K562 (cell line): ENCODE measurements around the gene ANXA3. TPM values are rescaled to one million over a fixed set of nuclear protein-coding genes. Genes with fewer than 3 reads are reported as not detected.

Experiments used
- BRD4 ChIP-seq: fragments of 200-600 bp; sonication (generic); IDR thresholded peaks from 2 replicates; pipeline ENCODE4 v1.6.1; 2017; ENCODE audit warnings: inconsistent platforms
- C11orf30 ChIP-seq: fragments of 450-650 bp; IDR thresholded peaks from 2 replicates; pipeline ENCODE4 v1.6.1; 2016; ENCODE audit warnings: low read depth, mild to moderate bottlenecking
- CC2D1A ChIP-seq: fragments of 450-650 bp; IDR thresholded peaks from 2 replicates; pipeline ENCODE4 v1.6.1; 2017; ENCODE audit warnings: mild to moderate bottlenecking
- CHD4 ChIP-seq: fragments of 200-600 bp; sonication (generic); IDR thresholded peaks from 3 replicates; pipeline ENCODE4 v1.6.1; 2012; ENCODE audit warnings: low read depth, mild to moderate bottlenecking, mixed read lengths, low read length, inconsistent platforms; ENCODE audit not compliant: insufficient read depth, insufficient replicate concordance, poor library complexity, severe bottlenecking
- E4F1 ChIP-seq: fragments of 250-450 bp; sonication (Bioruptor Pico); IDR thresholded peaks from 2 replicates; pipeline ENCODE4 v1.5.0; 2021; ENCODE audit warnings: mild to moderate bottlenecking, borderline replicate concordance
- FOSL1 ChIP-seq: fragments of 200-800 bp; sonication (Bioruptor generic); conservative IDR thresholded peaks from 2 replicates; pipeline ENCODE4 v1.6.1; 2016; ENCODE audit warnings: missing genetic modification characterization, missing compliant biosample characterization
- KDM4B ChIP-seq, 2 experiments: fragments of 450-650 bp in 1 of 2; sonication (generic) in 1 of 2; IDR thresholded peaks; 2 replicates each; pipeline ENCODE4 v1.6.1; 2016 to 2017; ENCODE audit warnings: borderline replicate concordance in 2 of 2, antibody characterized with exemption in 1 of 2, low read depth in 1 of 2, mild to moderate bottlenecking in 1 of 2
- POLR2A ChIP-seq: fragments of 450-650 bp; conservative IDR thresholded peaks from 2 replicates; pipeline ENCODE4 v1.6.1; 2016
- POU5F1 ChIP-seq: fragments of 150-350 bp; IDR thresholded peaks from 2 replicates; pipeline ENCODE4 v1.6.1; 2014; ENCODE audit warnings: borderline replicate concordance, low read length, low read depth, mild to moderate bottlenecking; ENCODE audit not compliant: partially characterized antibody
- RBM22 ChIP-seq: fragments of 200-400 bp; formaldehyde crosslinking; IDR thresholded peaks from 2 replicates; pipeline ENCODE4 v1.6.1; 2018; ENCODE audit warnings: low read length, low read depth; ENCODE audit not compliant: poor library complexity, severe bottlenecking
- TAF9B ChIP-seq: fragments of 450-650 bp; IDR thresholded peaks from 2 replicates; pipeline ENCODE4 v1.6.1; 2018; ENCODE audit warnings: mild to moderate bottlenecking; ENCODE audit not compliant: partially characterized antibody
- ZBTB12 ChIP-seq: fragments of 250-450 bp; sonication (Bioruptor Pico); IDR thresholded peaks from 2 replicates; pipeline ENCODE4 v1.4.0; 2020
- ZFP30 ChIP-seq: fragments of 250-450 bp; sonication (Bioruptor Pico); IDR thresholded peaks from 2 replicates; pipeline ENCODE4 v1.8.0; 2022; ENCODE audit warnings: moderate library complexity, mild to moderate bottlenecking, inconsistent platforms, borderline replicate concordance
- ZNF133 ChIP-seq: fragments of 250-450 bp; sonication (Bioruptor Pico); IDR thresholded peaks from 2 replicates; pipeline ENCODE4 v1.4.0; 2020; ENCODE audit warnings: mild to moderate bottlenecking
- polyA plus RNA-seq, 8 experiments: library from polyadenylated mRNA; depleted of rRNA in 4 of 8; stranded (reverse) in 5 of 8; unstranded in 3 of 8; fragments of >200 nt; fragmentation: Nextera tagmentation in 2 of 8; fragmentation: Illumina TruSeq in 1 of 8; extraction: Ambion mirVana in 2 of 8; extraction: Trizol in 1 of 8; gene quantifications; 2 replicates each; pipeline versions ENCODE4 v1.2.1 to v1.2.3, GENCODE V29; 2011 to 2014; ENCODE audit warnings: inconsistent platforms in 1 of 8, missing spikeins in 1 of 8
- total RNA-seq, 7 experiments: library from RNA; depleted of rRNA in 6 of 7; stranded (reverse); fragments of >200 nt in 6 of 7; fragmentation: Illumina TruSeq in 2 of 7; extraction: Trizol in 2 of 7; gene quantifications; 2 replicates each; pipeline versions ENCODE4 v1.2.1 to v1.2.3, GENCODE V29; 2011 to 2021; ENCODE audit warnings: low replicate concordance in 1 of 7
- TF ChIP-seq, protein P1 (sequence below): fragments of 250-450 bp; sonication (Bioruptor Pico); IDR thresholded peaks from 2 replicates; pipeline ENCODE4 v1.5.0; 2020; ENCODE audit warnings: mild to moderate bottlenecking, borderline replicate concordance
- TF ChIP-seq, protein P2 (sequence below): fragments of 450-650 bp; IDR thresholded peaks from 2 replicates; pipeline ENCODE4 v1.6.1; 2016; ENCODE audit warnings: borderline replicate concordance
- TF ChIP-seq, protein P3 (sequence below): fragments of 250-450 bp; sonication (Bioruptor Pico); IDR thresholded peaks from 2 replicates; pipeline ENCODE4 v1.8.0; 2022; ENCODE audit warnings: moderate library complexity, mild to moderate bottlenecking, inconsistent platforms

Gene ANXA3
- total and polyA plus RNA-seq, 9 of the 15 experiments (the other 6 are each of a cell fraction or from before 2014, with no cell fraction given), result 6.3 to 15.5 (median 9.8) TPM

GRCh38 chr4:78650106-78651024, 98.8 kb downstream of the ANXA3 start (continued):
- TF ChIP-seq, protein P1, sequence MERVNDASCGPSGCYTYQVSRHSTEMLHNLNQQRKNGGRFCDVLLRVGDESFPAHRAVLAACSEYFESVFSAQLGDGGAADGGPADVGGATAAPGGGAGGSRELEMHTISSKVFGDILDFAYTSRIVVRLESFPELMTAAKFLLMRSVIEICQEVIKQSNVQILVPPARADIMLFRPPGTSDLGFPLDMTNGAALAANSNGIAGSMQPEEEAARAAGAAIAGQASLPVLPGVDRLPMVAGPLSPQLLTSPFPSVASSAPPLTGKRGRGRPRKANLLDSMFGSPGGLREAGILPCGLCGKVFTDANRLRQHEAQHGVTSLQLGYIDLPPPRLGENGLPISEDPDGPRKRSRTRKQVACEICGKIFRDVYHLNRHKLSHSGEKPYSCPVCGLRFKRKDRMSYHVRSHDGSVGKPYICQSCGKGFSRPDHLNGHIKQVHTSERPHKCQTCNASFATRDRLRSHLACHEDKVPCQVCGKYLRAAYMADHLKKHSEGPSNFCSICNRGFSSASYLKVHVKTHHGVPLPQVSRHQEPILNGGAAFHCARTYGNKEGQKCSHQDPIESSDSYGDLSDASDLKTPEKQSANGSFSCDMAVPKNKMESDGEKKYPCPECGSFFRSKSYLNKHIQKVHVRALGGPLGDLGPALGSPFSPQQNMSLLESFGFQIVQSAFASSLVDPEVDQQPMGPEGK (CRISPR knock-in tag), result no peak
- TF ChIP-seq ZNF133 (CRISPR knock-in tag) (no peak), POU5F1 (no peak), KDM4B (IDR thresholded peaks at IDR 0.05; ENCODE audit: borderline replicate concordance in 2 of 2, low read depth in 1 of 2) (no peak), ZFP30 (no peak), CC2D1A (peak; percentile 74; the same call in 1 of the 2 replicates), TAF9B (peak; percentile 19), BRD4 (no peak), ZBTB12 (no peak), C11orf30 (peak; percentile 61), E4F1 (CRISPR knock-in tag) (no peak), FOSL1 (peak; percentile 74), POLR2A (no peak), CHD4 (no peak), RBM22 (no peak)
- TF ChIP-seq, protein P2, sequence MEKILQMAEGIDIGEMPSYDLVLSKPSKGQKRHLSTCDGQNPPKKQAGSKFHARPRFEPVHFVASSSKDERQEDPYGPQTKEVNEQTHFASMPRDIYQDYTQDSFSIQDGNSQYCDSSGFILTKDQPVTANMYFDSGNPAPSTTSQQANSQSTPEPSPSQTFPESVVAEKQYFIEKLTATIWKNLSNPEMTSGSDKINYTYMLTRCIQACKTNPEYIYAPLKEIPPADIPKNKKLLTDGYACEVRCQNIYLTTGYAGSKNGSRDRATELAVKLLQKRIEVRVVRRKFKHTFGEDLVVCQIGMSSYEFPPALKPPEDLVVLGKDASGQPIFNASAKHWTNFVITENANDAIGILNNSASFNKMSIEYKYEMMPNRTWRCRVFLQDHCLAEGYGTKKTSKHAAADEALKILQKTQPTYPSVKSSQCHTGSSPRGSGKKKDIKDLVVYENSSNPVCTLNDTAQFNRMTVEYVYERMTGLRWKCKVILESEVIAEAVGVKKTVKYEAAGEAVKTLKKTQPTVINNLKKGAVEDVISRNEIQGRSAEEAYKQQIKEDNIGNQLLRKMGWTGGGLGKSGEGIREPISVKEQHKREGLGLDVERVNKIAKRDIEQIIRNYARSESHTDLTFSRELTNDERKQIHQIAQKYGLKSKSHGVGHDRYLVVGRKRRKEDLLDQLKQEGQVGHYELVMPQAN, result no peak
- TF ChIP-seq, protein P3, sequence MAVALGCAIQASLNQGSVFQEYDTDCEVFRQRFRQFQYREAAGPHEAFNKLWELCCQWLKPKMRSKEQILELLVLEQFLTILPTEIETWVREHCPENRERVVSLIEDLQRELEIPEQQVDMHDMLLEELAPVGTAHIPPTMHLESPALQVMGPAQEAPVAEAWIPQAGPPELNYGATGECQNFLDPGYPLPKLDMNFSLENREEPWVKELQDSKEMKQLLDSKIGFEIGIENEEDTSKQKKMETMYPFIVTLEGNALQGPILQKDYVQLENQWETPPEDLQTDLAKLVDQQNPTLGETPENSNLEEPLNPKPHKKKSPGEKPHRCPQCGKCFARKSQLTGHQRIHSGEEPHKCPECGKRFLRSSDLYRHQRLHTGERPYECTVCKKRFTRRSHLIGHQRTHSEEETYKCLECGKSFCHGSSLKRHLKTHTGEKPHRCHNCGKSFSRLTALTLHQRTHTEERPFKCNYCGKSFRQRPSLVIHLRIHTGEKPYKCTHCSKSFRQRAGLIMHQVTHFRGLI (CRISPR knock-in tag), result no peak
